Tibial nerve (tissue), 3 donors: ENCODE data around the gene GXYLT2.

ENCODE experiments used
- POLR2A ChIP-seq, 2 donors: fragments of 450-650 bp; IDR thresholded peaks; one replicate each; pipeline ENCODE4 v1.6.1; 2017; ENCODE audit warnings: antibody characterized with exemption in 2 of 2, mild to moderate bottlenecking in 2 of 2, moderate library complexity in 2 of 2
- TF ChIP-seq, protein P1 (sequence below), 5 experiments: fragments of 200-600 bp in 3 of 5; fragments of 450-650 bp in 2 of 5; sonication (generic) in 3 of 5; IDR thresholded peaks; one replicate each; pipeline ENCODE4 v1.5.1; 2016 to 2019; ENCODE audit warnings: antibody characterized with exemption in 5 of 5, mild to moderate bottlenecking in 3 of 5, moderate library complexity in 2 of 5

DNA sequence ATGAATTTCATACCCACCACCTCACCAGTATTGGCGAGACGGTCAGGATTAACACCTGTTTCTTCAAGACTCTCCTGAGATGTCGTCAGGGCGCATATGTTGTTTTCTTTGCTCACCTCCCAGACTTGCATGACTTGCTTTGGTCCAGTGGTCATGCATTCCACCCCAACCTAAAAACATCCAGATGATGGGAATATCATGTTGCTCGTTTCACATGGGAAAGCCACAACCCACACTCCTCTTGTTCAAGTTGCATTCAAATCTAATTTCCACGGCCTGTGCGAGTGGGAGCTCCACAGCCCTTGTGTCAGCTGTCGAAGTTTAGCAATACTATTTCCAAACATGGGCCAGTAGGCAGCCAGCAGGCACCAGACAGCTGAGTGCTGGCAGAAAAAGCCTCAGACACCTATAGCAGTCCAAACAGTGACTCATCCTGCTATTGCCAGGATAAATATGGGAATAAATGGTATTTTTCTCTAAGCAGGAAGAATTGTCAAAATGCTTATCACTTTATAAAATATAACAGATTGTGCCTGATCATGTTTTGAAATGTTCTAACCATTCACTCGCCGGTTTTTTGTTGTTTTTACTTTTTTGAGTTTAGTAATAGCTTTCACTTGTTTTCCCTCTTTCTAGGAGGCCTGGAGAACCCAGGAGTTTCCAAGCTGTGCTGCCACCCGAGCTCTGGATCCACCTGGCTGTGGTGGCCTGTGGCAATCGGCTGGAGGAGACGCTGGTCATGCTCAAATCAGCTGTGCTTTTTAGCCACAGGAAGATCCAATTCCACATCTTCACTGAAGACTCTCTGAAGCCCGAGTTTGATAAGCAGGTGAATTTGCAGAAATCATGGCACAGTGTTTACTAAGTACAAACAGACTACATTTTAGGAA lies 20.1 kb downstream of the GXYLT2 start:
- TF ChIP-seq, protein P1, sequence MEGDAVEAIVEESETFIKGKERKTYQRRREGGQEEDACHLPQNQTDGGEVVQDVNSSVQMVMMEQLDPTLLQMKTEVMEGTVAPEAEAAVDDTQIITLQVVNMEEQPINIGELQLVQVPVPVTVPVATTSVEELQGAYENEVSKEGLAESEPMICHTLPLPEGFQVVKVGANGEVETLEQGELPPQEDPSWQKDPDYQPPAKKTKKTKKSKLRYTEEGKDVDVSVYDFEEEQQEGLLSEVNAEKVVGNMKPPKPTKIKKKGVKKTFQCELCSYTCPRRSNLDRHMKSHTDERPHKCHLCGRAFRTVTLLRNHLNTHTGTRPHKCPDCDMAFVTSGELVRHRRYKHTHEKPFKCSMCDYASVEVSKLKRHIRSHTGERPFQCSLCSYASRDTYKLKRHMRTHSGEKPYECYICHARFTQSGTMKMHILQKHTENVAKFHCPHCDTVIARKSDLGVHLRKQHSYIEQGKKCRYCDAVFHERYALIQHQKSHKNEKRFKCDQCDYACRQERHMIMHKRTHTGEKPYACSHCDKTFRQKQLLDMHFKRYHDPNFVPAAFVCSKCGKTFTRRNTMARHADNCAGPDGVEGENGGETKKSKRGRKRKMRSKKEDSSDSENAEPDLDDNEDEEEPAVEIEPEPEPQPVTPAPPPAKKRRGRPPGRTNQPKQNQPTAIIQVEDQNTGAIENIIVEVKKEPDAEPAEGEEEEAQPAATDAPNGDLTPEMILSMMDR (IDR thresholded peaks at IDR 0.05) = no peak
- TF ChIP-seq POLR2A (IDR thresholded peaks at IDR 0.05) = no peak
